SK-MEL-5 (cell line): ENCODE data around the gene RNASEH2A. TPM values are rescaled to one million over a fixed set of nuclear protein-coding genes. Genes with fewer than 3 reads are reported as not detected.

Experiments used
- DNase-seq: peaks from one replicate; pipeline ENCODE4 v3.0.0-alpha.2; 2016; ENCODE audit warnings: low read depth, low spot score
- in situ Hi-C: cut with HindIII; loops from 2 replicates; pipeline ENCODE4 v1.10.0; 2016; ENCODE audit warnings: low sequenced_read_pairs, high pct_unique_total_duplicates, low pct_unique_long_range_greater_than_20kb
- total RNA-seq: library from RNA; depleted of rRNA; stranded (reverse); fragments of >200 nt; shearing (Covaris generic); gene quantifications from 2 replicates; pipeline ENCODE4 v1.2.3, GENCODE V29; 2014

RNASEH2A gene
- total RNA-seq, 1 experiment from 2014 or later: 27.6 TPM

DNA sequence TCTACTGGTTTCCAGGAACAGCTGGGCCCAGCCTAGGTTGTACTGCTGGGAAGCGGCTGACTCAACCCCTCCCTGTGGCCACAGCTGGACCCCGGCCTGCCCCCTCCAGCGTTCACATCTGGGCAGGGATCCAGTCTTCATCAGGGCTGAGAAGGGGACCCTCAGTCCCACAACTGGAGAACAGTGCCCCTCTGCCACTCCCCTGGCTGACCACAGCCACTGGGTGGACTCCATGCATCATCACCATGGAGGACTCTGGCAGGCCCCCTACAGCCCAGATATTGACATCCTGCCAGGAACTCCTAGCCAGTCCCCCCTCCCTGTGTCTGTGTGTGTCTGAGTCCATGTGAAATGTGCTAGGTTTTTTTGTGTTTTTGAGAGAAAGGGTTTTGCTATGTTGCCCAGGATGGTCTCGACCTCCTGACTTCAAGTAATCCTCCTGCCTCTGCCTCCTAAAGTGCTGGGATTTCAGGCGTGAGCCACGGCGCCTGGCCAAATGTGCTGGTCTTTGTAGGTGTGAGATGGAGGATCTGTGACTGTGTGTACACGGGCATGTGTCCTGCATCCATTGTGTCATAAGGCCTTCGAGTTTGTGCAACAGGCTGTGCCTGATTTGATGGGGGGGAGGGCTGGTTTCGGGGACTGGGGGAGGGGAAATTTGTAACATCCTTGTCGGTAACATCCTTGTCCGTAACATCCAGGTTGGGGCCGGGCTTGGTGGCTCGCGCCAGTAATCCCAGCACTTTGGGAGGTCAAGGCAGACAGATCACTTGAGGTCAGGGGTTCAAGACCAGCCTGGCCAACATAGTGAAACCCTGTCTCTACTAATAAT lies 27.0 kb upstream of the RNASEH2A start:
- in situ Hi-C loops: no loop called here
- DNase-seq: peak; percentile 46

DNA sequence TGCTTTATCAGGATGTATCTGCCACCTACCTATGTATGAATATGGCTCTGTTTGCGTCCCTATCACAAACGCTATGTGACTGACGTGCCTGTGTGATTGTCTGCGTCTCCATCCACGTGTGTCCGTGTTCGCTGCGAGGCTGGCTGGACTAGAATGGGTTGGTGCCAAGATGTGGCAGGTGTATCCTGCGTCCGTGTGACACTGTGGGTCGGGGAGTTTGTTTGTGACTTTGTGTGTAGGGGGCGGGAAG lies 24.3 kb upstream of the RNASEH2A start:
- in situ Hi-C loops: no loop called here
- no peak for DNase-seq

DNA sequence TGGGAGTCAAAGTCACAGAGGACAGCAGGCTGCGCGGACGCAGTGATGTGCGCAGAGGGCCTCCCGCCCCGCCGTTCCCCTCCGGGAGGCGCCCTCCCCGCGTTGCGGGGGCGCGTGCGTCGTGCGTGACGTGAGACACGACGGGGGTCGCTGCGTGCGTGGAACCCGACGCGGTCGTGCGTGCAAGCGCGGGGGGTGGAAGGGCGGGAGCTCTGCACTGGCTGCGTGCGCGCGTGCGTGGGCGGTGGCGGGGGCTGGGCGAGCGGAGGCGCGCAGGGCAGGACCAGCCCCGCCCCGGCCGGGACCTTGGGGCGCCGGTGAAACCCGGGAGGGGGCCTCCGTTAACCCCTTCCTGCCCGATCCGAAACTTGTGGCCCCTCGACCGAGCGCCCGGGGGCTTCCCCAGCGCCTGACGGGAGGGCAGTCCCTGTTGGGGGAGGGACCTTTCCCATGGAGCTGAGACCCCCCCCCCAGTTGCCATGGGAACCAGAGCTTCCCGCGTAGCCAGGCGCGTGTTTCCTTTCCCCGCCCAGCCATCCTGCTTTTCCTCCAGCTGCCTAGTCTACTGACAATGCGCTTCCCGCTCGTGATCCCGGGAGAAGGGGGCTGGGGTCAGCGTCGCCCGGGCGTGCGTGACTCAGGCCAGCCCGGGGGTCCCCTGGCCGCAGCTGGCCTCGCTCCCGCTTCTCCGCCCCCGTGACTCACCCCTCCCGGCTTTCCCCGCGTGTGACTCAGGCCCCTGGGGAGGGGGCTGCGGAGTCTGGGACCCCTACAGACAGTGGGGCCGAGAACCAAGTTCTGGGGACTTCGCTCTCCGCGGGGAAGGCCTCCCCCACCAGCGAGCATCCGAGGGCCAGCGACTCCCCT lies 23.7 kb upstream of the RNASEH2A start:
- DNase-seq: peak; percentile 77
- in situ Hi-C loops: no loop called here

DNA sequence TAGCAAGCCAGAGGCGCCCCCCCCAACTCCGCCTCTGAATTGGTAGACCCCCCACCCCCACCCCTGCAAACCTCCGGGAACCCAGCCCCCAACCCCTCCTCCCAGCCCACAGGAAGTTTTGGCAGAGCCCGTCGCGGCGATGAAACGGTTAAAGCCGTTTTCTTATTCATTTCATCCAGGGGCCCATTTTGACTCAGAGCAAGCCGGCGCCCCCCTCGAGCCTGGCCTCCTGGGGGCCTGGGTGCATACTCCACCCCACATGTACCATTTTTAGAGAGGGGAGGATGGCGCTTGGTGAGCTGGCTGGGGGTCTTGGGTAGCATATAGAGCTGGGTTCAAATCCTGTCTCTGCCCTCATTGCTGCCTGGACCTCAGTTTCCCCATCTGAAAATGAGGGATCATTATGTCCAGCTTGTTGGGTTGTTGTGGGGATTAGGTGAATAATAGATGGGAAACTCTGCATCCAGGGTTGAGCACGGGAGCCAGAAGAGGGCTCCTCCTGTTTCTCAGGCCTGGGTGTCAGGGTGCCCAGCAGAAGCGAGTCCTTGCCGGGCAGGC lies 23.0 kb upstream of the RNASEH2A start:
- in situ Hi-C loops: no loop called here
- DNase-seq: no peak

DNA sequence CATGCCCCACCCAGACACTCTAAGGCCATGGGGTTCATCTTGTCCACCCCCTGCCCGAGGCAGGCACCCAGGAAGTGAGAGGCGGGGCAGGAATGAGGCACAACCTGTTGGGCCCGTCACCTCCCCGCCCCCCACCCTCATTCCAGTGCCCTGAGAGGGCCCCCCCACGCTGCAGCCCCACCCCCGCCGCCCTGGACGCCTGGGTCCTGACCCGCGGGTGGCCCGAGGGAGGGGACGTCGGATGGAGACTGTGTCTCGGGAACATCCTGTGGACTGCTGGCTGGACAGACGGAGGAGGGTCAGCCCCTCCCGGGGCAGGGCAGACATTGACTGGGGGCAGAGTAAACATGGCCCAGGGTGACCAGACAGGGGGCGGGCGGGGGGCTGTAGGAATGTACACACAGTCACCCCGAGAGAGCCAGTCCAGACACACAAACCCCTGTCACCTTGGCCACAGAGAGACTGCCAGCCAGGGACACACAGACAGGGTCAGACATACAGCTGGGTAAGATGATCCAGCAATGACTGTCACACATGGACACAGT lies 22.5 kb upstream of the RNASEH2A start:
- in situ Hi-C loops: no loop called here
- no peak for DNase-seq

DNA sequence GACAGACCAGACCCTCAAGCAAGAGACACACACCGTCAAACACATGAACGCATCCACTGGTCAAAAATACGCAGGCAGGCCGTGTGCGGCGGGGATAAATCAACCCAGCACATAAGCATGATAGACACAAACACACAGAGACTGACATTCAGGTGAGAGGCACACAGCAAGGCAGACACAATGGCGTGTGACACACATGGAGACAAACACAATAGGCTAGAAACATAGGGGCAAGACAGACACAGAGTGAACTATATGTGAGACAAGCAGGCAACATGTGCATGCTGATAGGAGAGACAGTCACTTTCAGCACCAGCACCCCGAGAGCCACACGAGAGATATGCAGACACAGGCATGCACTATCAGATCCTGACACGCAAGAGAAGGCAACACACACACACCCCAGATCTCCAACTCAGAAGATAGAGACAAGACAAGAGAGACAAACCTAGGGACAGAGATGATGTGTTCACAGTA lies 22.0 kb upstream of the RNASEH2A start:
- no peak for DNase-seq
- in situ Hi-C loops: no loop called here

DNA sequence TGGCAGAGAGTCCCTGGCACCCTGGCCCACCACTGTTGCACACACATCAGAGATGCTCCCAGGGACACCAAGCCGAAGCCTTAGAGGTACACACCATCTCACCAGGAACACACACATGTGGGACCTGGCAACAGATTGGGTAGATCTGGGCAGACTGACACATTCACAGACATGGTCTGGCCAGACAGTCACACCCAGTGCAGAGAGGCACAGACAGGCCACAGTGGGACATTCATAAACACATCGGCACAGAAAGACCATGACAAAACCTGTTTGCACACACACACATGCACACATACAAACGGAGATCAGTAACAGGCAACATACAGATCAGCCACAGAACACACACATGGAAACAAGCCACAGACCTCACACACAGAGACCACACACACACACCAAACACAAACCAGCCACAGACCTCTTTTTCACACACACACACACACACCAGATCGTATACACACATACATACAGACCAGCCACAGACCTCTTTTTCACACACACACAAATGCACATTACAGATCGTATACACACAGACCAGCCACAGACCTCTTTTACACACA lies 21.4 kb upstream of the RNASEH2A start:
- no peak for DNase-seq

DNA sequence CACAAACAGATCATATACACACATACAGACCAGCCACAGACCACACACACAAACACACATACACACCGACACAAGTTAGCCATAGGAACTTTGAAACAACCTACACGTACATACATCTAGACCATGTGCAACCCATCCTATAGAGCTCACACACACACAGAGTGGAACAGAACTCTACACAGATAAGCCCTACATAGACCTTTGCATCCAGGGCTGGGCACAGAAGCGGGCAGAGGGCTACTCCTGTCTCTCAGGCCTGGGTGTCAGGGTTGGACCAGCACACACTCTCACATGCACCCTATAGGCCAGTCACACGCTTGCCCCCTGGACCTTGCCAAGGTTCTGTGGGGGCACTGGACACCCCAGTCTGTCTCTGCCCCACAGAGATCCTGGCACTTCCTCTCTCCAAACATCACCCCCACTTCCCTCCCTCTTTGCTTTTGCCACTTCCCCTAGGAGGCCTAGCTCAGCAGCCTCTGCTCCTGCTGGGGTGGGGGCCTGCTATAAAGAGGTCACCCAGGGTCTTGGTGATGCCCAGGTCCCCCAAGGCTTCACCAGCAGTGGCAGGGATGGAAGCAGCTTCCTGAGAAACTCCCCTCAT lies 20.9 kb upstream of the RNASEH2A start:
- in situ Hi-C loops: no loop called here
- DNase-seq: no peak

More for the DNA sequence above, 21.4 kb upstream of the RNASEH2A start:
- in situ Hi-C loops: no loop called here

DNA sequence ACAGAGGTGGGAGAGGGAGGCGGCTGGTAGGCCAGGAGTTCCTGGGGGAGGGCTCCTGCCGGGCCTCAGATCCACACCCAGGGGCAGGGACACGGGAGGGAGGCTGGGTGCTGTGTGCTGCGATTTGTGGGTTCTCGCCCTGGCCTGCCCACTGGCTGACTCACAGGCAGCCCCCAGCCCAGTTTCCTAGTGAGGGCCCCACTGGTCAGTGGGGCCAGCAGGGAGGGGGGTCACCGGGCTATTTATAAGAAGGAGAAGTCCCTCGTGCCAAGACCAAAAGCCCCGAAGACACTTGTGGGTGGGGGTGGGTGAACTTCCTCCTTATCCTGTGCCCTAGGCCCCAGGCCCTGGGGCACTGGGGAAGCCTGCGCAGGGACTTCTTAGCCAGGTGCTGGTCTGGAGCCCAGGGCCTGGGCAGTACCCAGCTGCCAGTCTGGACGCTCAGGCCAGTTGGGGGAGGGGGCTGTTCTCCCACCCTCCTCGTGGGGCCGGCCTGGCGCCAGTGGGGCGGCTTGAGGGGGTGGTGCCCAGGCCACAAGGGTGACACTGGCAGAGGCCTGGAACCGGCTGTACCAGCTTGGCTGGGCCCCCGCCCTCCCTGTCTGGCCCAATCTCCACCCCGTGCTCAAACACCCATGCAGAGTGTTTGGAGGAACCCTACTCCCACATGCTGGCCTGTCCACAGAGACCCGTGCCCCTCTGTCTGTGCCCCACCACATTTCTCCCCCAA lies 20.1 kb upstream of the RNASEH2A start:
- in situ Hi-C loops: no loop called here
- no peak for DNase-seq

DNA sequence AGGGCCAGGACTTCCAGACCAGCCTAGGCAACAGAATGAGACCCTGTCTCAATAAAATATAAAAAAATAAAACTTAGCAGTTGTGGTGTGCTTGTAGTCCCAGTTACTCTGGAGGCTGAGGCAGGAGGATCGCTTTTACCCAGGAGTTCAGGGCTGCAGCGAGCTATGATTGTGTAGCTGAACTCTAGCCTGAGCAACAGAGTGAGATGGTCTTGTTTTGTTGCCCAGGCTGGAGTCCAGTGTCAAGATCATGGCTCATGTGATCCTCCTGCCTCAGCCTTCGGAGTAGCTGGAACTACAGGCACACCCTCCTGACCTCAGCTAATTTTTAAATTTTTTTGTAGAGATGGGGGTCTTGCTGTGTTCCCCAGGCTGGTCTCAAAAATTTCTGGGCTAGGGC lies 19.4 kb upstream of the RNASEH2A start:
- in situ Hi-C loops: no loop called here
- DNase-seq: no peak

DNA sequence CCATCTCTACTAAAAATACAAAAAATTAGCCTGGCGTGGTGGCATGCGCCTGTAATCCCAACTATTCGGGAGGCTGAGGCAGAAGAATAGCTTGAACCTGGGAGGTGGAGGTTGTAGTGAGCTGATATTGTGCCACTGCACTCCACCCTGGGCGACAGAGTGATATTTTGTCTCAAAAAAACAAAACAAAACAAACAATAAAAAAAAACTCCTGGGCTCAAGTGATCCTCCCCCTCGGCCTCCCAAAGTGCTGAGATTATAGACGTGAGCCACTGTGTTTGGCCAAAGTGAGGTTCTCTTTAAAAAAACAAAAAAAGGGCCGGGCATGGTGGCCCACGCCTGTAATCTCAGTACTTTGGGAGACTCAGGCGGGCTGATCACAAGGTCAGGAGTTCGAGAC lies 18.9 kb upstream of the RNASEH2A start:
- DNase-seq: no peak
- in situ Hi-C loops: no loop called here

DNA sequence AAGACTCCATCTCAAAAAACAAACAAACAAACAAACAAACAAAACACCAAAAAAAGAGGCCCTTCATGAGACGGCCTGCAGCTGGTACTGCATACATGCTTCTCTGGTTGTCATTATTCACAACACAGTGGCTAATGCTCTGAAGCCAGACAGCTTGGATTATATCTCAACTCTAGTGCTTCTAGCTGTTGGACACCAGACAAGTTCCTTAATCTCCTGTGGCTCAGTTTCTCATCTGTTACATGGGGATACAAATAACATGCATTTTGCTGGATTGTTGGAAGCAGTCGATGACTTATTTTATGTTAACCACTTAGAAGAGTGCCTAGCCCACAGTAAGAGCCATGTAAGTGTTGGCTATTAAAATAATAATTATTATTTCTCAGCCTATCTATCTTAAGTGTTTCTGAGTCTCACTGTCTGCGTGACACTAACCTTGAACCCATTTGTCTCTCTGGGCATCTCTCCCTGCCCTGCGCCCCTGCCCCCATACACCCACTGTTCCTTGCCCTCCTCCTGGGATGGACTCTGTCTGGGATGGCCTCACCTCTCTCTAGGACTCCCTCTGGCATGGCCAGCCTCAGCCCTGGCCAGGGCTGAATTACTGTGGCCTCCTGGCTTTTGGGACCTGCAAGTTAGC lies 18.2 kb upstream of the RNASEH2A start:
- DNase-seq: no peak
- in situ Hi-C loops: no loop called here

DNA sequence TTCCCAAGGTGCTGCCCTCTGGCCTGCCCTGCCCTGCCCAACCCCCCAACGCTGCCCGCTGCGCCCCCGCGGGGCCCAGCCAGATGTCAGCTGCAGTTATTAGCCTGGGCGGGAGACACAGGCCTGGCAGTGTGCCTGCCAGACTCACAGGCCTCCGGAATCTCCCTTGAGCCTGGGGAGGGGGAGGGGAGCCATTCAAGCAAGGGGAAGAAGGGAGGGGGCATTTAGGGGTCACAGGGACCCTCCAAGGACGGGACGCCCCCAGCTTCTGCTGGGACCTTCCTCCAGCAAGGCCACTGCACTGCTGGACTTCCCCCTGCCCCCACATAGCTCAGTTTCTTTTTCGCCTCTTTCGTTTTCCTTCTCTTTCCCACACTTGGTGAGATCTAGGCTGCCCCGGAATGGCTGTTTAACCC lies 17.7 kb upstream of the RNASEH2A start:
- peak; percentile 61 for DNase-seq
- in situ Hi-C loops: no loop called here

DNA sequence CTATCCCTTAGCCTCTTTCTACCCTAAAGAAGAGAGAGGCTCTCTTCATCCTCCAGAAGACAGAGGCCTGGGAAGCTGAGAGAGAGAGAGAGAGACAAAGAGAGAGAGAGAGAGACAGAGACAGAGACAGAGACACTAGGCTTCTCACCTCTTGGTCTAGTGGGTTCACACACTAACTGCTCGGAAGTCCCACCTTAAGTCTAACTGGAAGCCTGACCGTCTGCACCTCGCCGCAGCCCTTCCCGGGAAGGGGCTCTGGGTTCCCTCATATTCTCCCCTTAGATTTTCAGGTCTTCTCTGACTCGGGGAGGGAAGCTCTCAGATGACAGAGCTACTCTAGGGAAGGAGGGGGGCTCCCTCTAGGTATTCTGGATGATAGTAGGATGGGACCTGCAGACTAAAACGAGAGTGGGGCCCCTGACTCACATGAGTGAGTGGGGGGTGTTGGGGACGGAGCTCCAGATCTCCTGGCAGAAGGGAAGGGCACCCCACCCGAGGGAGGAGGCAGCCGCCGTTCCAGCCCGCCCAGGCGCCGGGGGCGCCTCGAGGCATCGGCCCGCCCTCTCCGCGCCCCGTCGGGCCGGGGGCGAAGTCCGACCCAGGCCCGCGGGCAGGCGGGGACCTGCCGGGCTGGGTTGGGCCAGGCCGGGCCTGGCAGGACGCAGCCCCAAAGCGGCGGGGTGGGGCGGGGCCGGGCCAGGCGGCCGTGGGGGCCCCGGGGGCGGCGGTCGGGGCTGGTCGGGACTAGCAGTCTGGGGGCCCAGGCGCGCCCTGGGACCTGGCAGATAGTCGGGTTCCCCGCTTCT lies 17.1 kb upstream of the RNASEH2A start:
- in situ Hi-C loops: no loop called here
- no peak for DNase-seq

DNA sequence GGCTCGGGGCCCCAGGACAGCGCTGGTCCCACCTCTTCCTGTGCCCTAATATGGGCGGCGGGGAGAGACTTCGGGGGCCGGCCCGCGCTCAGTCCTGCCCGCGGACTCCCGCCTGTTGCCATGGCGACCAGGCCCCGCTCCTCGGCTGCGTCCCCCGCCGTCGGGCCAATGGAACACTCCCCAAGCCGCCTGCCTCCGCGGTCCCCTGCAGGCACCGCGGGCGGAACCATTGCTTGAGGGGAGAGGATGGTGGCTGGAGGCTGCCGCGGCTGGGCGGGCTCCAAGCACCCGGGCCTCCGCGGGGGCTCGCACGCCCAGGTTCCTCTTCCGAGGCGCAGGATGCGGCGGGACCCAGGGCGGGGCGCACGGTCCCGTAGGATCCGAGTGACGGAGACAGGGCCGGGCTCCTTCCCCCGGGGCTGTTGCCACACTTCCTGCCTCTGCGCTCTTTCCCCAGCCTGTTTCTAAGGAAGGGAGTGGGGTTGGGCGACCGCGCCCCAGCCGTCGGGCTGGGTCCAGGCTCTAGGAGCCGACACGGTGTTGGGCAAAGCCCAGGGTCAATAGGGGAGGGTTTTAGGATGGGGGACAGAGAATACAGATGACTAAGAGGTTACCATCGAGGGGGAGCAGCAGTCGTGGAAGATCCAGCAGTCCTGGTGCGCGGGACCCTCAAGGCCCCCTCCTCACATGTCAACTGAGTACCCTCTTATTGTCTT lies 16.3 kb upstream of the RNASEH2A start:
- no peak for DNase-seq
- in situ Hi-C loops: no loop called here
